Keratinocyte (primary cell): ENCODE data around the gene ZC3H18. TPM values are rescaled to one million over a fixed set of nuclear protein-coding genes. Genes with fewer than 3 reads are reported as not detected.

Source experiments
- DNase-seq: peaks from one replicate; pipeline ENCODE4 v3.0.0-alpha.2; 2011; ENCODE audit warnings: low read depth, missing footprints, low spot score
- FAIRE-seq: peaks from 2 replicates; lab custom pipeline; 2011; peaks lifted over from hg19 to GRCh38; lab: Jason Lieb, UNC
- H2AFZ ChIP-seq: 2 replicates; pipeline ENCODE4 v1.6.0; 2012; ENCODE audit warnings: low read length, control low read depth, inconsistent platforms; ENCODE audit not compliant: control insufficient read depth
- H3K27ac ChIP-seq: 2 replicates; pipeline ENCODE4 v1.5.1; 2011; ENCODE audit warnings: low read length; ENCODE audit not compliant: control insufficient read depth, insufficient read depth
- H3K27me3 ChIP-seq: 3 replicates; pipeline ENCODE4 v1.6.0; 2011; ENCODE audit warnings: low read length; ENCODE audit not compliant: control insufficient read depth, insufficient read depth; ENCODE audit errors: extremely low read depth
- H3K36me3 ChIP-seq, 2 experiments: 2 replicates in 1 of 2; 3 replicates in 1 of 2; pipeline ENCODE4 v1.5.1; 2011; ENCODE audit warnings: low read length in 2 of 2, mild to moderate bottlenecking in 1 of 2; ENCODE audit not compliant: control insufficient read depth in 2 of 2, insufficient read depth in 2 of 2; ENCODE audit errors: extremely low read depth in 1 of 2
- H3K4me1 ChIP-seq: 3 replicates; pipeline ENCODE4 v1.5.1; 2011; ENCODE audit warnings: low read length; ENCODE audit not compliant: control insufficient read depth, insufficient read depth; ENCODE audit errors: extremely low read depth
- H3K4me2 ChIP-seq: 3 replicates; pipeline ENCODE4 v1.6.0; 2011; ENCODE audit warnings: low read depth, low read length; ENCODE audit not compliant: control insufficient read depth, insufficient read depth; ENCODE audit errors: extremely low read depth
- H3K4me3 ChIP-seq, 3 experiments: fragments of 200-600 bp in 1 of 3; sonication (generic) in 1 of 3; 2 replicates in 2 of 3; 3 replicates in 1 of 3; pipeline ENCODE4 v1.5.1; 2011 to 2016; ENCODE audit warnings: low read length in 3 of 3, mild to moderate bottlenecking in 3 of 3, control low read depth in 2 of 3, inconsistent platforms in 1 of 3, low read depth in 1 of 3, mixed read lengths in 1 of 3, mixed run types in 1 of 3, moderate library complexity in 1 of 3; ENCODE audit not compliant: control insufficient read depth in 2 of 3, insufficient read depth in 2 of 3; ENCODE audit errors: extremely low read depth in 1 of 3
- H3K79me2 ChIP-seq: 2 replicates; pipeline ENCODE4 v1.6.0; 2012; ENCODE audit warnings: low read length; ENCODE audit not compliant: control insufficient read depth, insufficient read depth
- H3K9ac ChIP-seq: 3 replicates; pipeline ENCODE4 v1.6.0; 2011; ENCODE audit warnings: low read length; ENCODE audit not compliant: control insufficient read depth, insufficient read depth; ENCODE audit errors: extremely low read depth
- H3K9me1 ChIP-seq: 3 replicates; pipeline ENCODE4 v1.6.0; 2011; ENCODE audit warnings: low read length; ENCODE audit not compliant: control insufficient read depth, insufficient read depth; ENCODE audit errors: extremely low read depth
- H3K9me3 ChIP-seq: 2 replicates; pipeline ENCODE4 v1.5.1; 2012; ENCODE audit warnings: low read depth, low read length; ENCODE audit not compliant: control insufficient read depth
- H4K20me1 ChIP-seq: 3 replicates; pipeline ENCODE4 v1.6.0; 2011; ENCODE audit warnings: low read length; ENCODE audit not compliant: control insufficient read depth, insufficient read depth; ENCODE audit errors: extremely low read depth
- EZH2 ChIP-seq: IDR thresholded peaks from one replicate; pipeline ENCODE4 v1.6.1; 2012; ENCODE audit warnings: inconsistent platforms, mild to moderate bottlenecking, low read length, moderate library complexity
- dilution Hi-C: fragments of 300-500 bp; cut with MboI; formaldehyde crosslinking; loops from one replicate; pipeline ENCODE4 v1.7.0; 2020; ENCODE audit warnings: low sequenced_read_pairs; ENCODE audit not compliant: extremely low pct_ligation_motif_present
- polyA plus RNA-seq, 5 experiments: library from polyadenylated mRNA; depleted of rRNA in 3 of 5; stranded (reverse) in 3 of 5; stranded (forward) in 1 of 5; unstranded in 1 of 5; fragments of >200 nt; gene quantifications; 1 replicate in 1 of 5; 2 replicates in 3 of 5; 3 replicates in 1 of 5; pipeline versions ENCODE4 v1.2.1 to v1.2.3, GENCODE V29; 2011 to 2012; ENCODE audit warnings: missing spikeins in 2 of 5, low read depth in 1 of 5, low replicate concordance in 1 of 5
- TF ChIP-seq, protein P1 (sequence below), 3 experiments: IDR thresholded peaks in 1 of 3; conservative IDR thresholded peaks in 1 of 3; optimal IDR thresholded peaks in 1 of 3; 2 replicates in 2 of 3; 3 replicates in 1 of 3; pipeline versions ENCODE3 to v1.5.1; 2011; ENCODE audit warnings: low read length in 3 of 3, mild to moderate bottlenecking in 3 of 3, moderate library complexity in 2 of 3, control low read depth in 1 of 3, inconsistent platforms in 1 of 3; ENCODE audit not compliant: insufficient read depth in 2 of 3; ENCODE audit errors: extremely low read depth in 1 of 3

The ZC3H18 gene
- polyA plus RNA-seq, 1 donor (not counting 4 experiments of a cell fraction or from before 2014, with no cell fraction given): 7.5 TPM

DNA sequence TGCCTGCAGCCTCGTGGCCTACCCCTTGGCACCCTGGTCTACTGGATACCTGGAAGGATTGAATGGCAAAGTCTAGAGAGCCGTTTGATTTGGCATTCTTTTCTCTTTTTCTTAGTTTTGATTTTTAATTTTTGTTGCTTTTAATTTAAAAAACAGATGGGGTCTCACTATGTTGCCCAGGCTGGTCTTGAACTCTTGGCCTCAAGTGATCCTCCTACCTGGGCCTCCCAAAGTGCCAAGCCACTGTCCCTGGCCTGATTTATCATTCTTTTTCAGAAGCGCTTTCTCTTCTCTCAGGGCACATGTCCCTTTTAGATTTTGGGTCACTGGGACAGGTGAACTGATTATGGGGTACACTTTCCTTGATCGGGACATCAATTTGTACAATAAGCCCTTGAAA lies 10.8 kb downstream of the ZC3H18 start:
- no peak overlapping the region for H3K9ac ChIP-seq
- no peak overlapping the region for H3K27ac ChIP-seq
- no peak overlapping the region for H3K4me3 ChIP-seq
- H2AFZ ChIP-seq: no peak overlapping the region
- dilution Hi-C loops: no loop called here
- peaks cover 27 to 32% of the 10 kb centered on the region in 2 experiments for H3K36me3 ChIP-seq
- TF ChIP-seq, protein P1, sequence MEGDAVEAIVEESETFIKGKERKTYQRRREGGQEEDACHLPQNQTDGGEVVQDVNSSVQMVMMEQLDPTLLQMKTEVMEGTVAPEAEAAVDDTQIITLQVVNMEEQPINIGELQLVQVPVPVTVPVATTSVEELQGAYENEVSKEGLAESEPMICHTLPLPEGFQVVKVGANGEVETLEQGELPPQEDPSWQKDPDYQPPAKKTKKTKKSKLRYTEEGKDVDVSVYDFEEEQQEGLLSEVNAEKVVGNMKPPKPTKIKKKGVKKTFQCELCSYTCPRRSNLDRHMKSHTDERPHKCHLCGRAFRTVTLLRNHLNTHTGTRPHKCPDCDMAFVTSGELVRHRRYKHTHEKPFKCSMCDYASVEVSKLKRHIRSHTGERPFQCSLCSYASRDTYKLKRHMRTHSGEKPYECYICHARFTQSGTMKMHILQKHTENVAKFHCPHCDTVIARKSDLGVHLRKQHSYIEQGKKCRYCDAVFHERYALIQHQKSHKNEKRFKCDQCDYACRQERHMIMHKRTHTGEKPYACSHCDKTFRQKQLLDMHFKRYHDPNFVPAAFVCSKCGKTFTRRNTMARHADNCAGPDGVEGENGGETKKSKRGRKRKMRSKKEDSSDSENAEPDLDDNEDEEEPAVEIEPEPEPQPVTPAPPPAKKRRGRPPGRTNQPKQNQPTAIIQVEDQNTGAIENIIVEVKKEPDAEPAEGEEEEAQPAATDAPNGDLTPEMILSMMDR (optimal IDR thresholded peaks at IDR 0.05 in 1 of 3, IDR thresholded peaks at IDR 0.05 in 1 of 3, conservative IDR thresholded peaks at IDR 0.05 in 1 of 3; ENCODE audit: extremely low read depth in 1 of 3, insufficient read depth in 2 of 3, low read length in 3 of 3): no peak
- TF ChIP-seq EZH2: no peak
- peaks cover 2% of the 10 kb centered on the region for H3K9me1 ChIP-seq
- peaks cover 6% of the 10 kb centered on the region for H4K20me1 ChIP-seq
- FAIRE-seq (no peak), DNase-seq (no peak)
- peaks cover 66% of the 10 kb centered on the region for H3K79me2 ChIP-seq
- H3K9me3 ChIP-seq: no peaks in the 10 kb centered on the region
- no peaks in the 10 kb centered on the region for H3K27me3 ChIP-seq
- no peak overlapping the region for H3K4me2 ChIP-seq
- H3K4me1 ChIP-seq: no peaks in the 10 kb centered on the region

DNA sequence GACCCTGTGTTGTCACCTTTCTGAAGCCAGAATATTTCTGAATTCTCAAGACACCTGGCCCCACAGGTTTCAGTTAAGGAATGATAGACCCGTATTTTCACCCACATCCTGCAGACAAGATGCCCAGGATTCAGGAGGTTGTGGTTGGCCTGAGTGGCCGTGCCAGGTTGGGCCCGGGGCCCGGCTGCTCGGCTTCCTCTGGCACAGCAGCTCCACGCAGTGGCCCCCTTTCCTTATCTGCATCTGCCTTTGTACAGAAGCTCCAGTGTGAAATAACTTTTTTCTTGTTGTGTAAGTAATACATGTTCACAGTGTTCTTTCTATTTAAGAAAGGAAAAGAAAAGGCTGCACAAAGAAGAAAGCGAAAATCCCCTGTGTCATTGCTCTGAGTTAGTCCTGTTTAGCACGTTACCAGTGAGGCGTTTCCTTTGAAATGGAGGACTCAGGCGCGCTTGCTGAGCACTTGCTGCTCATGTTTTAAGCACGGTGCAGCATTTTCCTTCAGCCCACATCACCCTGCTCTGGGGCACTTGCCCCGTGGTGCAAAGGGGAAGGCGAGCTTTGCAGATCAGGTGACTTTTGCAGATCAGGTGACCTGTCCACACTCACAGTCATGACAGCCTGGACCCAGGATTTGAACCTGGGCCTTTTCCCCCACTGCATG lies 12.8 kb downstream of the ZC3H18 start:
- H3K36me3 ChIP-seq: peaks cover 29 to 39% of the 10 kb centered on the region in 2 experiments
- FAIRE-seq: no peak
- dilution Hi-C loops: no loop called here

More for the DNA sequence above, 12.8 kb downstream of the ZC3H18 start:
- TF ChIP-seq EZH2: no peak
- TF ChIP-seq, protein P1 (optimal IDR thresholded peaks at IDR 0.05 in 1 of 3, IDR thresholded peaks at IDR 0.05 in 1 of 3, conservative IDR thresholded peaks at IDR 0.05 in 1 of 3; ENCODE audit: extremely low read depth in 1 of 3, insufficient read depth in 2 of 3, low read length in 3 of 3): no peak
- no peaks in the 10 kb centered on the region for H3K9me3 ChIP-seq
- H3K4me2 ChIP-seq: no peak overlapping the region
- H3K9me1 ChIP-seq: peaks cover 2% of the 10 kb centered on the region
- no peak overlapping the region for H3K9ac ChIP-seq
- peaks cover 6% of the 10 kb centered on the region for H4K20me1 ChIP-seq
- no peak overlapping the region for H3K27ac ChIP-seq
- H2AFZ ChIP-seq: no peak overlapping the region
- H3K79me2 ChIP-seq: peaks cover 56% of the 10 kb centered on the region
- no peak for DNase-seq
- no peaks in the 10 kb centered on the region for H3K27me3 ChIP-seq
- H3K4me3 ChIP-seq: no peak overlapping the region
- no peaks in the 10 kb centered on the region for H3K4me1 ChIP-seq
